Panc1 (cell line): ENCODE data around the gene FHAD1.

Source experiments
- CTCF ChIP-seq: fragments of 450-650 bp; IDR thresholded peaks from 2 replicates; pipeline ENCODE4 v1.5.1; 2017; ENCODE audit warnings: mild to moderate bottlenecking
- POLR2AphosphoS5 ChIP-seq: IDR thresholded peaks from 2 replicates; pipeline ENCODE4 v1.6.1; 2012; ENCODE audit warnings: mild to moderate bottlenecking, low read depth, low read length, moderate library complexity
- REST ChIP-seq, 2 experiments: IDR thresholded peaks; 2 replicates each; pipeline ENCODE4 v1.6.1; 2011 to 2012; ENCODE audit warnings: low read depth in 2 of 2, control low read depth in 1 of 2, low read length in 1 of 2, mild to moderate bottlenecking in 1 of 2, moderate library complexity in 1 of 2; ENCODE audit not compliant: insufficient read depth in 1 of 2

GRCh38 chr1:15370268-15370667 is 123.2 kb downstream of the FHAD1 start:
- TF ChIP-seq CTCF = no peak
- TF ChIP-seq POLR2AphosphoS5 = no peak
- no peak for TF ChIP-seq REST (IDR thresholded peaks at IDR 0.05; ENCODE audit: insufficient read depth in 1 of 2, low read depth in 2 of 2, low read length in 1 of 2)
